ENCODE results near the gene EXOC6B. TPM values are rescaled to one million over a fixed set of nuclear protein-coding genes. Genes with fewer than 3 reads are reported as not detected.

EXOC6B gene
- total RNA-seq, 4 donors from 2014 or later = 15.7 to 58.4 (median 37.9) TPM

GRCh38 chr2:72554381-72554780, 271.5 kb downstream of the EXOC6B start:
- in situ Hi-C loops (cut with MboI; ENCODE audit: low pct_ligation_motif_present in 1 of 4, low pct_unique_long_range_greater_than_20kb in 1 of 4, low sequenced_read_pairs in 3 of 4) = loop anchor here in 1 of 4 donors (25.0 kb wide), 1 partner anchor 617 kb away; no protein-coding TSS in a partner anchor
- H3K27ac ChIP-seq = no peak overlapping the region
- peaks cover 0 to 8% (median 0%) of the 10 kb centered on the region in 4 donors for H3K36me3 ChIP-seq
- no peak for DNase-seq
- no peak for TF ChIP-seq POLR2A (IDR thresholded peaks at IDR 0.05)
- TF ChIP-seq POLR2AphosphoS5 (IDR thresholded peaks at IDR 0.05) = no peak
- no peaks in the 10 kb centered on the region for H3K4me1 ChIP-seq
- no peak overlapping the region for H3K4me3 ChIP-seq
- H3K9me3 ChIP-seq = peaks cover 5 to 7% of the 10 kb centered on the region in 2 donors
- H3K27me3 ChIP-seq = no peaks in the 10 kb centered on the region
- intact Hi-C loops (cut with DNase I; ENCODE audit: low total_unique reads) = no loop called here

- Histone ChIP-seq H3K9me3 (no peaks in the 10 kb centered on the region), H3K36me3 (no peaks in the 10 kb centered on the region), H3K27ac (no peak overlapping the region), H3K4me3 (no peak overlapping the region), H3K4me1 (no peaks in the 10 kb centered on the region), H3K27me3 (no peaks in the 10 kb centered on the region)
- intact Hi-C loops (cut with DNase I; ENCODE audit: low total_unique reads) (no loop called here), in situ Hi-C loops (cut with MboI; ENCODE audit: low pct_ligation_motif_present in 1 of 4, low pct_unique_long_range_greater_than_20kb in 1 of 4, low sequenced_read_pairs in 3 of 4) (no loop called here)
- WGBS, 2 donors (ENCODE audit: low coverage in 1 of 2) = 72 to 80% methylated on average over 5 of the region's 5 CpGs
- DNase-seq = no peak
- no peak for TF ChIP-seq CTCF (IDR thresholded peaks at IDR 0.05)
- no peak for TF ChIP-seq POLR2AphosphoS5 (IDR thresholded peaks at IDR 0.05)
- no peak for TF ChIP-seq POLR2A (IDR thresholded peaks at IDR 0.05)
- no peak for TF ChIP-seq EP300 (IDR thresholded peaks at IDR 0.05; ENCODE audit: low read depth)
Measured at GRCh38 chr2:72548081-72548764, 277.6 kb downstream of the EXOC6B start.

GRCh38 chr2:72545790-72546189, 280.0 kb downstream of the EXOC6B start:
- in situ Hi-C loops (cut with MboI; ENCODE audit: low pct_ligation_motif_present in 1 of 4, low pct_unique_long_range_greater_than_20kb in 1 of 4, low sequenced_read_pairs in 3 of 4) (no loop called here), intact Hi-C loops (cut with DNase I; ENCODE audit: low total_unique reads) (no loop called here)
- Histone ChIP-seq H3K9me3 (no peaks in the 10 kb centered on the region), H3K27me3 (no peaks in the 10 kb centered on the region), H3K36me3 (no peaks in the 10 kb centered on the region), H3K27ac (no peak overlapping the region), H3K4me3 (no peak overlapping the region), H3K4me1 (peaks cover 0 to 5% (median 0%) of the 10 kb centered on the region in 4 donors)
- 93 to 97% methylated on average over 1 of the region's 1 CpG for WGBS, 2 donors (ENCODE audit: low coverage in 1 of 2)
- TF ChIP-seq POLR2A (IDR thresholded peaks at IDR 0.05) (no peak), CTCF (IDR thresholded peaks at IDR 0.05) (no peak), EP300 (IDR thresholded peaks at IDR 0.05; ENCODE audit: low read depth) (no peak), POLR2AphosphoS5 (IDR thresholded peaks at IDR 0.05) (no peak)
- DNase-seq = no peak

GRCh38 chr2:72544554-72544953, 281.3 kb downstream of the EXOC6B start:
- DNase-seq = no peak
- Histone ChIP-seq H3K4me1 (peaks cover 0 to 5% (median 0%) of the 10 kb centered on the region in 4 donors), H3K27ac (no peak overlapping the region), H3K27me3 (no peaks in the 10 kb centered on the region), H3K36me3 (no peaks in the 10 kb centered on the region), H3K9me3 (no peaks in the 10 kb centered on the region), H3K4me3 (no peak overlapping the region)
- no peak for TF ChIP-seq POLR2AphosphoS5 (IDR thresholded peaks at IDR 0.05)
- TF ChIP-seq CTCF (IDR thresholded peaks at IDR 0.05) = no peak
- no peak for TF ChIP-seq EP300 (IDR thresholded peaks at IDR 0.05; ENCODE audit: low read depth)
- no peak for TF ChIP-seq POLR2A (IDR thresholded peaks at IDR 0.05)
- in situ Hi-C loops (cut with MboI; ENCODE audit: low pct_ligation_motif_present in 1 of 4, low pct_unique_long_range_greater_than_20kb in 1 of 4, low sequenced_read_pairs in 3 of 4) (no loop called here), intact Hi-C loops (cut with DNase I; ENCODE audit: low total_unique reads) (no loop called here)
